DND-41 (cell line): ENCODE results near the gene DPH1.
A peak's percentile ranks its signal among the peaks of the same experiment; 100 is the strongest.

Experiments
- CTCF ChIP-seq: IDR thresholded peaks from 2 replicates; pipeline ENCODE4 v1.5.1; 2012; ENCODE audit warnings: borderline replicate concordance, low read length, moderate library complexity, mild to moderate bottlenecking; ENCODE audit not compliant: poor library complexity, severe bottlenecking; ENCODE audit errors: extremely low read depth
- EZH2 ChIP-seq: IDR thresholded peaks from 3 replicates; pipeline ENCODE4 v1.6.1; 2012; ENCODE audit warnings: borderline replicate concordance, low read depth, mild to moderate bottlenecking, moderate library complexity, low read length, inconsistent platforms; ENCODE audit not compliant: severe bottlenecking

GRCh38 chr17:2054262-2054511, 24.2 kb downstream of the DPH1 start:
- TF ChIP-seq CTCF (no peak), EZH2 (peak; percentile 7)
